ENCODE results near the gene SEZ6. TPM values are rescaled to one million over a fixed set of nuclear protein-coding genes. Genes with fewer than 3 reads are reported as not detected.

SEZ6 gene
- total RNA-seq, 1 donor from 2014 or later = 6.7 TPM

GRCh38 chr17:28963841-28964240 is 42.0 kb downstream of the SEZ6 start:
- H3K4me3 Mint-ChIP-seq (ENCODE audit: unreplicated experiment) = no peak overlapping the region
- TF ChIP-seq CTCF (IDR thresholded peaks at IDR 0.05; ENCODE audit: partially characterized antibody, unreplicated experiment) = no peak
- H3K27me3 Mint-ChIP-seq (ENCODE audit: unreplicated experiment) = peaks cover 10% of the 10 kb centered on the region
- no peak for DNase-seq
- peaks cover 4% of the 10 kb centered on the region for H3K9me3 Mint-ChIP-seq (ENCODE audit: unreplicated experiment)
- no peak overlapping the region for H3K27ac Mint-ChIP-seq (ENCODE audit: unreplicated experiment)
- H3K36me3 Mint-ChIP-seq (ENCODE audit: unreplicated experiment) = no peaks in the 10 kb centered on the region
- peaks cover 3% of the 10 kb centered on the region for H3K4me1 Mint-ChIP-seq (ENCODE audit: low read depth, unreplicated experiment)

DNA sequence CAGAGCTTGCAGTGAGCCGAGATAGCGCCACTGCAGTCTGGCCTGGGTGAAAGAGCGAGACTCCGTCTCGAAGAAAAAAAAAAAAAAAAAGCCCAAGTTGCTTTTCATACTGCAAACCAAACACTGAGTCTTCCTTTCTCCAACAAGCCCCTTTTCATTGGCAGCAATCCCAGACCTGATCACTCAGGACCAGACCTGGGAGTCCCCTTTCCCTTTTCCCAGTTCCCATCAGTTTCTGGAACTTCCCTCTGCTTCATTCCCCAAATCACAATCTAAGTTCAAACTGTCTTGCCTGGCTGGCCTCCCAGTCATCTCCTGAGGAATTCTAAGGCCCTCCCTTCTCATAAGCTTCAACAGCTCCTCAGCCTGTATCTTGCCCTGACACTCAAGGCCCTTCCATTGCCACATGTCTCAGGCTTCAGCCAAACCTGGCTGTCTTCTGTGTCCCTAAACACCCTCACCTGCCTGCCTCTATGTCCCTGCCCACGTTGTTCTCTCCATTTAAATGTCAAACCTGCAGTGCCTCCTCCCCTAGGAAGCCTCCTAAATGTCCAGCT is 42.7 kb downstream of the SEZ6 start:
- Mint-ChIP-seq H3K4me1 (ENCODE audit: low read depth, unreplicated experiment) (no peaks in the 10 kb centered on the region), H3K9me3 (ENCODE audit: unreplicated experiment) (peaks cover 4% of the 10 kb centered on the region), H3K27me3 (ENCODE audit: unreplicated experiment) (peaks cover 10% of the 10 kb centered on the region), H3K4me3 (ENCODE audit: unreplicated experiment) (no peak overlapping the region), H3K36me3 (ENCODE audit: unreplicated experiment) (no peaks in the 10 kb centered on the region), H3K27ac (ENCODE audit: unreplicated experiment) (no peak overlapping the region)
- no peak for TF ChIP-seq CTCF (IDR thresholded peaks at IDR 0.05; ENCODE audit: partially characterized antibody, unreplicated experiment)
- no peak for DNase-seq

- no peak for DNase-seq
- TF ChIP-seq CTCF (IDR thresholded peaks at IDR 0.05; ENCODE audit: partially characterized antibody, unreplicated experiment) = no peak
- Mint-ChIP-seq H3K4me3 (ENCODE audit: unreplicated experiment) (no peak overlapping the region), H3K27me3 (ENCODE audit: unreplicated experiment) (peaks cover 10% of the 10 kb centered on the region), H3K9me3 (ENCODE audit: unreplicated experiment) (peaks cover 4% of the 10 kb centered on the region), H3K4me1 (ENCODE audit: low read depth, unreplicated experiment) (no peaks in the 10 kb centered on the region), H3K36me3 (ENCODE audit: unreplicated experiment) (no peaks in the 10 kb centered on the region), H3K27ac (ENCODE audit: unreplicated experiment) (no peak overlapping the region)
Observed at GRCh38 chr17:28961391-28961790, 44.4 kb downstream of the SEZ6 start.

GRCh38 chr17:28960256-28961061 is 45.4 kb downstream of the SEZ6 start:
- H3K9me3 Mint-ChIP-seq (ENCODE audit: unreplicated experiment) = peaks cover 2% of the 10 kb centered on the region
- no peak for DNase-seq
- TF ChIP-seq CTCF (IDR thresholded peaks at IDR 0.05; ENCODE audit: partially characterized antibody, unreplicated experiment) = no peak
- H3K4me3 Mint-ChIP-seq (ENCODE audit: unreplicated experiment) = no peak overlapping the region
- peaks cover 7% of the 10 kb centered on the region for H3K27me3 Mint-ChIP-seq (ENCODE audit: unreplicated experiment)
- no peaks in the 10 kb centered on the region for H3K4me1 Mint-ChIP-seq (ENCODE audit: low read depth, unreplicated experiment)
- no peak overlapping the region for H3K27ac Mint-ChIP-seq (ENCODE audit: unreplicated experiment)
- no peaks in the 10 kb centered on the region for H3K36me3 Mint-ChIP-seq (ENCODE audit: unreplicated experiment)

- Mint-ChIP-seq H3K4me1 (ENCODE audit: low read depth, unreplicated experiment) (no peaks in the 10 kb centered on the region), H3K27me3 (ENCODE audit: unreplicated experiment) (peaks cover 6% of the 10 kb centered on the region), H3K9me3 (ENCODE audit: unreplicated experiment) (peaks cover 2% of the 10 kb centered on the region), H3K36me3 (ENCODE audit: unreplicated experiment) (no peaks in the 10 kb centered on the region), H3K4me3 (ENCODE audit: unreplicated experiment) (no peak overlapping the region), H3K27ac (ENCODE audit: unreplicated experiment) (no peak overlapping the region)
- no peak for TF ChIP-seq CTCF (IDR thresholded peaks at IDR 0.05; ENCODE audit: partially characterized antibody, unreplicated experiment)
- DNase-seq = no peak
Observed at GRCh38 chr17:28959471-28959871, 46.4 kb downstream of the SEZ6 start.
